HEK293 (cell line): ENCODE results near the gene DOK3.

ENCODE experiments used
- CTCF ChIA-PET: fragments of 350-600 bp; formaldehyde crosslinking; extraction: SDS; loops from one replicate; lab custom pipeline; 2021; ENCODE audit warnings: antibody characterized with exemption; lab: Yijun Ruan, JAX
- POLR2A ChIA-PET: fragments of 300-600 bp; formaldehyde crosslinking; extraction: SDS; loops from one replicate; lab custom pipeline; 2020; ENCODE audit warnings: antibody characterized with exemption, inconsistent platforms; lab: Yijun Ruan, JAX
- H3K27ac ChIP-seq: fragments of 200-500 bp; sonication (Bioruptor generic); 2 replicates; pipeline ENCODE4 v1.5.1; 2014; ENCODE audit warnings: low read depth, low read length, control low read depth, inconsistent platforms; ENCODE audit errors: extremely low read depth
- H3K36me3 ChIP-seq, 2 experiments: fragments of 200-500 bp in 1 of 2; sonication (Bioruptor generic) in 1 of 2; 1 replicate in 1 of 2; 2 replicates in 1 of 2; pipeline ENCODE4 v1.5.1; 2014 to 2017; ENCODE audit warnings: inconsistent platforms in 2 of 2, low read length in 2 of 2; ENCODE audit not compliant: control insufficient read depth in 2 of 2, insufficient read depth in 1 of 2
- H3K4me1 ChIP-seq: fragments of 200-500 bp; sonication (Bioruptor generic); 2 replicates; pipeline ENCODE4 v1.5.1; 2014; ENCODE audit warnings: mild to moderate bottlenecking, low read length, inconsistent platforms; ENCODE audit not compliant: control insufficient read depth, insufficient read depth
- H3K4me3 ChIP-seq: 2 replicates; pipeline ENCODE4 v1.5.1; 2011; ENCODE audit warnings: low read depth, mild to moderate bottlenecking, control low read depth, low read length, moderate library complexity
- H3K9me3 ChIP-seq: fragments of 200-500 bp; sonication (Bioruptor generic); 2 replicates; pipeline ENCODE4 v1.5.1; 2014; ENCODE audit warnings: low read depth, low read length, inconsistent platforms; ENCODE audit not compliant: control insufficient read depth, insufficient read depth
- BCL11A ChIP-seq: fragments of 450-650 bp; formaldehyde crosslinking; IDR thresholded peaks from 2 replicates; pipeline ENCODE4 v1.5.1; 2016; ENCODE audit warnings: low read depth, missing biosample characterization, missing genetic modification characterization
- OVOL3 ChIP-seq: fragments of 450-650 bp; formaldehyde crosslinking; IDR thresholded peaks from 2 replicates; pipeline ENCODE4 v1.5.1; 2016; ENCODE audit warnings: missing biosample characterization, missing genetic modification characterization
- SCRT2 ChIP-seq: fragments of 450-650 bp; formaldehyde crosslinking; IDR thresholded peaks from 2 replicates; pipeline ENCODE4 v1.5.1; 2016; ENCODE audit warnings: missing biosample characterization, missing genetic modification characterization
- SP7 ChIP-seq: fragments of 450-650 bp; formaldehyde crosslinking; IDR thresholded peaks from 2 replicates; pipeline ENCODE4 v1.5.1; 2016; ENCODE audit warnings: missing biosample characterization, missing genetic modification characterization
- YY2 ChIP-seq: fragments of 450-650 bp; formaldehyde crosslinking; IDR thresholded peaks from 2 replicates; pipeline ENCODE4 v1.5.1; 2016; ENCODE audit warnings: missing biosample characterization, missing genetic modification characterization
- ZBTB17 ChIP-seq: fragments of 450-650 bp; formaldehyde crosslinking; IDR thresholded peaks from 2 replicates; pipeline ENCODE4 v1.5.1; 2016; ENCODE audit warnings: missing biosample characterization, missing genetic modification characterization
- ZFHX2 ChIP-seq: fragments of 450-650 bp; formaldehyde crosslinking; conservative IDR thresholded peaks from 2 replicates; pipeline ENCODE4 v1.5.1; 2016; ENCODE audit warnings: missing biosample characterization, missing genetic modification characterization
- ZNF121 ChIP-seq: fragments of 450-650 bp; formaldehyde crosslinking; IDR thresholded peaks from 2 replicates; pipeline ENCODE4 v1.5.1; 2016; ENCODE audit warnings: missing biosample characterization, missing genetic modification characterization
- ZNF239 ChIP-seq: fragments of 450-650 bp; formaldehyde crosslinking; IDR thresholded peaks from 2 replicates; pipeline ENCODE4 v1.5.1; 2016; ENCODE audit warnings: missing biosample characterization, missing genetic modification characterization
- ZNF302 ChIP-seq: fragments of 450-650 bp; formaldehyde crosslinking; IDR thresholded peaks from 2 replicates; pipeline ENCODE4 v1.5.1; 2016; ENCODE audit warnings: missing biosample characterization, missing genetic modification characterization, low read depth
- ZNF426 ChIP-seq: fragments of 450-650 bp; formaldehyde crosslinking; IDR thresholded peaks from 2 replicates; pipeline ENCODE4 v1.5.1; 2017; ENCODE audit warnings: missing biosample characterization, missing genetic modification characterization, mild to moderate bottlenecking, inconsistent platforms, moderate library complexity
- ZNF558 ChIP-seq: fragments of 450-650 bp; formaldehyde crosslinking; IDR thresholded peaks from 2 replicates; pipeline ENCODE4 v1.5.1; 2016; ENCODE audit warnings: missing biosample characterization, missing genetic modification characterization
- ZNF629 ChIP-seq: fragments of 450-650 bp; formaldehyde crosslinking; IDR thresholded peaks from 2 replicates; pipeline ENCODE4 v1.5.1; 2017; ENCODE audit warnings: missing biosample characterization, missing genetic modification characterization
- ZNF704 ChIP-seq: fragments of 450-650 bp; formaldehyde crosslinking; IDR thresholded peaks from 2 replicates; pipeline ENCODE4 v1.5.1; 2016; ENCODE audit warnings: missing biosample characterization, missing genetic modification characterization
- ZSCAN30 ChIP-seq: fragments of 450-650 bp; IDR thresholded peaks from 2 replicates; pipeline ENCODE4 v1.5.1; 2018; ENCODE audit warnings: missing biosample characterization, mild to moderate bottlenecking, missing genetic modification characterization, moderate library complexity
- ZXDB ChIP-seq: fragments of 450-650 bp; formaldehyde crosslinking; IDR thresholded peaks from 2 replicates; pipeline ENCODE4 v1.5.1; 2016; ENCODE audit warnings: missing biosample characterization, missing genetic modification characterization
- TF ChIP-seq, protein P1 (sequence below): fragments of 450-650 bp; formaldehyde crosslinking; IDR thresholded peaks from 2 replicates; pipeline ENCODE4 v1.5.1; 2016; ENCODE audit warnings: missing biosample characterization, missing genetic modification characterization
- TF ChIP-seq, protein P2 (sequence below): fragments of 450-650 bp; formaldehyde crosslinking; IDR thresholded peaks from 2 replicates; pipeline ENCODE4 v1.5.1; 2016; ENCODE audit warnings: missing biosample characterization, missing genetic modification characterization
- TF ChIP-seq, protein P3 (sequence below): fragments of 450-650 bp; formaldehyde crosslinking; IDR thresholded peaks from 2 replicates; pipeline ENCODE4 v1.5.1; 2016; ENCODE audit warnings: missing biosample characterization, missing genetic modification characterization
- TF ChIP-seq, protein P4 (sequence below): fragments of 450-650 bp; formaldehyde crosslinking; IDR thresholded peaks from 2 replicates; pipeline ENCODE4 v1.5.1; 2016; ENCODE audit warnings: missing biosample characterization, missing genetic modification characterization
- TF ChIP-seq, protein P5 (sequence below): fragments of 450-650 bp; formaldehyde crosslinking; IDR thresholded peaks from 2 replicates; pipeline ENCODE4 v1.5.1; 2016; ENCODE audit warnings: missing biosample characterization, missing genetic modification characterization, low read depth
- TF ChIP-seq, protein P6 (sequence below): fragments of 450-650 bp; formaldehyde crosslinking; IDR thresholded peaks from 2 replicates; pipeline ENCODE4 v1.5.1; 2017; ENCODE audit warnings: missing biosample characterization, missing genetic modification characterization
- TF ChIP-seq, protein P7 (sequence below): fragments of 450-650 bp; formaldehyde crosslinking; IDR thresholded peaks from 2 replicates; pipeline ENCODE4 v1.5.1; 2016; ENCODE audit warnings: missing biosample characterization, missing genetic modification characterization

Gene DOK3

GRCh38 chr5:177557041-177557647 lies 47.5 kb upstream of the DOK3 start:
- ChIA-PET CTCF (interaction anchor here (1.0 kb wide), 1 partner anchor 19 kb away, joined by 3 read pairs; no protein-coding TSS in a partner anchor), POLR2A (no interaction called here)
- H3K36me3 ChIP-seq = peaks cover 0 to 9% of the 10 kb centered on the region in 2 experiments; a peak in 1 of 3 replicates
- H3K27ac ChIP-seq = no peak overlapping the region
- H3K4me1 ChIP-seq = peaks cover 5% of the 10 kb centered on the region; the same call in 1 of the 2 replicates
- no peak overlapping the region for H3K4me3 ChIP-seq
- H3K9me3 ChIP-seq = no peaks in the 10 kb centered on the region
- peak; percentile 54 for TF ChIP-seq ZFHX2 (tag by site-specific recombination)
- peak; percentile 46; the same call in 1 of the 2 replicates for TF ChIP-seq ZNF629
- TF ChIP-seq ZBTB17 (tag by site-specific recombination) = peak; percentile 76
- TF ChIP-seq ZNF121 (tag by site-specific recombination) = no peak
- TF ChIP-seq, protein P1, sequence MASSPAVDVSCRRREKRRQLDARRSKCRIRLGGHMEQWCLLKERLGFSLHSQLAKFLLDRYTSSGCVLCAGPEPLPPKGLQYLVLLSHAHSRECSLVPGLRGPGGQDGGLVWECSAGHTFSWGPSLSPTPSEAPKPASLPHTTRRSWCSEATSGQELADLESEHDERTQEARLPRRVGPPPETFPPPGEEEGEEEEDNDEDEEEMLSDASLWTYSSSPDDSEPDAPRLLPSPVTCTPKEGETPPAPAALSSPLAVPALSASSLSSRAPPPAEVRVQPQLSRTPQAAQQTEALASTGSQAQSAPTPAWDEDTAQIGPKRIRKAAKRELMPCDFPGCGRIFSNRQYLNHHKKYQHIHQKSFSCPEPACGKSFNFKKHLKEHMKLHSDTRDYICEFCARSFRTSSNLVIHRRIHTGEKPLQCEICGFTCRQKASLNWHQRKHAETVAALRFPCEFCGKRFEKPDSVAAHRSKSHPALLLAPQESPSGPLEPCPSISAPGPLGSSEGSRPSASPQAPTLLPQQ (tag by site-specific recombination) = peak; percentile 37; the same call in 1 of the 2 replicates
- TF ChIP-seq, protein P2, sequence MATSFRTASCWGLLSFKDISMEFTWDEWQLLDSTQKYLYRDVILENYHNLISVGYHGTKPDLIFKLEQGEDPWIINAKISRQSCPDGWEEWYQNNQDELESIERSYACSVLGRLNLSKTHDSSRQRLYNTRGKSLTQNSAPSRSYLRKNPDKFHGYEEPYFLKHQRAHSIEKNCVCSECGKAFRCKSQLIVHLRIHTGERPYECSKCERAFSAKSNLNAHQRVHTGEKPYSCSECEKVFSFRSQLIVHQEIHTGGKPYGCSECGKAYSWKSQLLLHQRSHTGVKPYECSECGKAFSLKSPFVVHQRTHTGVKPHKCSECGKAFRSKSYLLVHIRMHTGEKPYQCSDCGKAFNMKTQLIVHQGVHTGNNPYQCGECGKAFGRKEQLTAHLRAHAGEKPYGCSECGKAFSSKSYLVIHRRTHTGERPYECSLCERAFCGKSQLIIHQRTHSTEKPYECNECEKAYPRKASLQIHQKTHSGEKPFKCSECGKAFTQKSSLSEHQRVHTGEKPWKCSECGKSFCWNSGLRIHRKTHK = no peak
- 0 out of 2 replicates have a peak, but pooled peaks have one; percentile 29 for TF ChIP-seq ZNF558 (tag by site-specific recombination)
- TF ChIP-seq SCRT2 = 0 out of 2 replicates have a peak, but pooled peaks have one; percentile 24
- no peak for TF ChIP-seq ZNF426
- TF ChIP-seq YY2 = no peak
- no peak; the same call in 1 of the 2 replicates for TF ChIP-seq ZSCAN30 (tag by site-specific recombination)
- peak; percentile 32; the same call in 1 of the 2 replicates for TF ChIP-seq ZXDB (tag by site-specific recombination)
- TF ChIP-seq ZNF704 = no peak
- TF ChIP-seq, protein P3, sequence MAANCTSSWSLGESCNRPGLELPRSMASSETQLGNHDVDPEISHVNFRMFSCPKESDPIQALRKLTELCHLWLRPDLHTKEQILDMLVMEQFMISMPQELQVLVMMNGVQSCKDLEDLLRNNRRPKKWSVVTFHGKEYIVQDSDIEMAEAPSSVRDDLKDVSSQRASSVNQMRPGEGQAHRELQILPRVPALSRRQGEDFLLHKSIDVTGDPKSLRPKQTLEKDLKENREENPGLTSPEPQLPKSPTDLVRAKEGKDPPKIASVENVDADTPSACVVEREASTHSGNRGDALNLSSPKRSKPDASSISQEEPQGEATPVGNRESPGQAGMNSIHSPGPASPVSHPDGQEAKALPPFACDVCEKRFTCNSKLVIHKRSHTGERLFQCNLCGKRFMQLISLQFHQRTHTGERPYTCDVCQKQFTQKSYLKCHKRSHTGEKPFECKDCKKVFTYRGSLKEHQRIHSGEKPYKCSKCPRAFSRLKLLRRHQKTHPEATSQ (tag by site-specific recombination) = no peak
- no peak for TF ChIP-seq BCL11A (tag by site-specific recombination)
- TF ChIP-seq ZNF239 (tag by site-specific recombination) = no peak
- TF ChIP-seq, protein P4, sequence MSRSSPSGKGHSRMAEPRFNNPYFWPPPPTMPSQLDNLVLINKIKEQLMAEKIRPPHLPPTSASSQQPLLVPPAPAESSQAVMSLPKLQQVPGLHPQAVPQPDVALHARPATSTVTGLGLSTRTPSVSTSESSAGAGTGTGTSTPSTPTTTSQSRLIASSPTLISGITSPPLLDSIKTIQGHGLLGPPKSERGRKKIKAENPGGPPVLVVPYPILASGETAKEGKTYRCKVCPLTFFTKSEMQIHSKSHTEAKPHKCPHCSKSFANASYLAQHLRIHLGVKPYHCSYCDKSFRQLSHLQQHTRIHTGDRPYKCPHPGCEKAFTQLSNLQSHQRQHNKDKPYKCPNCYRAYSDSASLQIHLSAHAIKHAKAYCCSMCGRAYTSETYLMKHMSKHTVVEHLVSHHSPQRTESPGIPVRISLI (tag by site-specific recombination) = no peak
- TF ChIP-seq SP7 = peak; percentile 41; the same call in 1 of the 2 replicates
- no peak for TF ChIP-seq OVOL3 (tag by site-specific recombination)
- TF ChIP-seq, protein P5, sequence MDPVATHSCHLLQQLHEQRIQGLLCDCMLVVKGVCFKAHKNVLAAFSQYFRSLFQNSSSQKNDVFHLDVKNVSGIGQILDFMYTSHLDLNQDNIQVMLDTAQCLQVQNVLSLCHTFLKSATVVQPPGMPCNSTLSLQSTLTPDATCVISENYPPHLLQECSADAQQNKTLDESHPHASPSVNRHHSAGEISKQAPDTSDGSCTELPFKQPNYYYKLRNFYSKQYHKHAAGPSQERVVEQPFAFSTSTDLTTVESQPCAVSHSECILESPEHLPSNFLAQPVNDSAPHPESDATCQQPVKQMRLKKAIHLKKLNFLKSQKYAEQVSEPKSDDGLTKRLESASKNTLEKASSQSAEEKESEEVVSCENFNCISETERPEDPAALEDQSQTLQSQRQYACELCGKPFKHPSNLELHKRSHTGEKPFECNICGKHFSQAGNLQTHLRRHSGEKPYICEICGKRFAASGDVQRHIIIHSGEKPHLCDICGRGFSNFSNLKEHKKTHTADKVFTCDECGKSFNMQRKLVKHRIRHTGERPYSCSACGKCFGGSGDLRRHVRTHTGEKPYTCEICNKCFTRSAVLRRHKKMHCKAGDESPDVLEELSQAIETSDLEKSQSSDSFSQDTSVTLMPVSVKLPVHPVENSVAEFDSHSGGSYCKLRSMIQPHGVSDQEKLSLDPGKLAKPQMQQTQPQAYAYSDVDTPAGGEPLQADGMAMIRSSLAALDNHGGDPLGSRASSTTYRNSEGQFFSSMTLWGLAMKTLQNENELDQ = no peak
- TF ChIP-seq, protein P6, sequence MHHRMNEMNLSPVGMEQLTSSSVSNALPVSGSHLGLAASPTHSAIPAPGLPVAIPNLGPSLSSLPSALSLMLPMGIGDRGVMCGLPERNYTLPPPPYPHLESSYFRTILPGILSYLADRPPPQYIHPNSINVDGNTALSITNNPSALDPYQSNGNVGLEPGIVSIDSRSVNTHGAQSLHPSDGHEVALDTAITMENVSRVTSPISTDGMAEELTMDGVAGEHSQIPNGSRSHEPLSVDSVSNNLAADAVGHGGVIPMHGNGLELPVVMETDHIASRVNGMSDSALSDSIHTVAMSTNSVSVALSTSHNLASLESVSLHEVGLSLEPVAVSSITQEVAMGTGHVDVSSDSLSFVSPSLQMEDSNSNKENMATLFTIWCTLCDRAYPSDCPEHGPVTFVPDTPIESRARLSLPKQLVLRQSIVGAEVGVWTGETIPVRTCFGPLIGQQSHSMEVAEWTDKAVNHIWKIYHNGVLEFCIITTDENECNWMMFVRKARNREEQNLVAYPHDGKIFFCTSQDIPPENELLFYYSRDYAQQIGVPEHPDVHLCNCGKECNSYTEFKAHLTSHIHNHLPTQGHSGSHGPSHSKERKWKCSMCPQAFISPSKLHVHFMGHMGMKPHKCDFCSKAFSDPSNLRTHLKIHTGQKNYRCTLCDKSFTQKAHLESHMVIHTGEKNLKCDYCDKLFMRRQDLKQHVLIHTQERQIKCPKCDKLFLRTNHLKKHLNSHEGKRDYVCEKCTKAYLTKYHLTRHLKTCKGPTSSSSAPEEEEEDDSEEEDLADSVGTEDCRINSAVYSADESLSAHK = no peak
- TF ChIP-seq, protein P7, sequence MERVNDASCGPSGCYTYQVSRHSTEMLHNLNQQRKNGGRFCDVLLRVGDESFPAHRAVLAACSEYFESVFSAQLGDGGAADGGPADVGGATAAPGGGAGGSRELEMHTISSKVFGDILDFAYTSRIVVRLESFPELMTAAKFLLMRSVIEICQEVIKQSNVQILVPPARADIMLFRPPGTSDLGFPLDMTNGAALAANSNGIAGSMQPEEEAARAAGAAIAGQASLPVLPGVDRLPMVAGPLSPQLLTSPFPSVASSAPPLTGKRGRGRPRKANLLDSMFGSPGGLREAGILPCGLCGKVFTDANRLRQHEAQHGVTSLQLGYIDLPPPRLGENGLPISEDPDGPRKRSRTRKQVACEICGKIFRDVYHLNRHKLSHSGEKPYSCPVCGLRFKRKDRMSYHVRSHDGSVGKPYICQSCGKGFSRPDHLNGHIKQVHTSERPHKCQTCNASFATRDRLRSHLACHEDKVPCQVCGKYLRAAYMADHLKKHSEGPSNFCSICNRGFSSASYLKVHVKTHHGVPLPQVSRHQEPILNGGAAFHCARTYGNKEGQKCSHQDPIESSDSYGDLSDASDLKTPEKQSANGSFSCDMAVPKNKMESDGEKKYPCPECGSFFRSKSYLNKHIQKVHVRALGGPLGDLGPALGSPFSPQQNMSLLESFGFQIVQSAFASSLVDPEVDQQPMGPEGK = no peak
- no peak for TF ChIP-seq ZNF302 (tag by site-specific recombination)
